Esophagus squamous epithelium (tissue), 5 donors: ENCODE results near the gene PHOX2B. TPM values are rescaled to one million over a fixed set of nuclear protein-coding genes. Genes with fewer than 3 reads are reported as not detected.

ENCODE experiments used
- DNase-seq: peaks from one replicate; lab custom pipeline; 2025; lab: John Stamatoyannopoulos, UW
- H3K27ac ChIP-seq, 4 donors: fragments of 200-600 bp; sonication (generic); one replicate each; pipeline ENCODE4 v1.5.1; 2016 to 2019; ENCODE audit warnings: mild to moderate bottlenecking in 1 of 4
- H3K27me3 ChIP-seq, 4 donors: fragments of 200-600 bp; sonication (generic); 1 replicate in 3 of 4; 2 replicates in 1 of 4; pipeline versions ENCODE4 v1.5.1 to v1.6.0; 2017 to 2021; ENCODE audit warnings: antibody characterized with exemption in 1 of 4
- H3K36me3 ChIP-seq, 3 donors: fragments of 200-600 bp; sonication (generic); one replicate each; pipeline ENCODE4 v1.5.1; 2016 to 2019
- H3K4me1 ChIP-seq, 3 donors: fragments of 200-600 bp; sonication (generic); one replicate each; pipeline ENCODE4 v1.5.1; 2017 to 2019
- H3K4me3 ChIP-seq, 4 donors: fragments of 200-600 bp; sonication (generic); 1 replicate in 3 of 4; 2 replicates in 1 of 4; pipeline ENCODE4 v1.5.1; 2016 to 2019; ENCODE audit warnings: mild to moderate bottlenecking in 2 of 4, moderate library complexity in 1 of 4
- H3K9me3 ChIP-seq, 3 donors: fragments of 200-600 bp; sonication (generic); one replicate each; pipeline ENCODE4 v1.5.1; 2016 to 2019
- POLR2A ChIP-seq, 4 donors: fragments of 450-650 bp; IDR thresholded peaks; one replicate each; pipeline ENCODE4 v1.6.1; 2017; ENCODE audit warnings: antibody characterized with exemption in 4 of 4, mild to moderate bottlenecking in 4 of 4, moderate library complexity in 3 of 4
- WGBS, 2 donors: methylation state at CpG; one replicate each; pipeline ENCODE4 v1.1.5; 2018; 5-methylcytosine and 5-hydroxymethylcytosine counted together
- intact Hi-C: fragments of 100-400 bp; cut with DNase I; formaldehyde crosslinking; loops from one replicate; pipeline ENCODE4 v1.15.0; 2022
- total RNA-seq, 4 donors: library from RNA; depleted of rRNA; stranded (reverse); fragments of >200 nt; gene quantifications; one replicate each; pipeline ENCODE4 v1.1.0, GENCODE V29; 2016
- TF ChIP-seq, protein P1 (sequence below), 6 experiments: fragments of 450-650 bp in 4 of 6; fragments of 200-600 bp in 2 of 6; sonication (generic) in 2 of 6; IDR thresholded peaks; one replicate each; pipeline ENCODE4 v1.5.1; 2016 to 2019; ENCODE audit warnings: antibody characterized with exemption in 6 of 6, mild to moderate bottlenecking in 4 of 6, moderate library complexity in 4 of 6
- donor health status: DM: yes; HTN: yes; CAD: no.

PHOX2B gene
- total RNA-seq, 4 donors from 2014 or later: not detected

- Histone ChIP-seq H3K4me1 (peaks cover 0 to 38% (median 4%) of the 10 kb centered on the region in 3 donors), H3K9me3 (peaks cover 0 to 5% (median 0%) of the 10 kb centered on the region in 3 donors), H3K27ac (no peak overlapping the region), H3K36me3 (no peaks in the 10 kb centered on the region), H3K27me3 (peaks cover 23 to 100% (median 51%) of the 10 kb centered on the region in 4 donors), H3K4me3 (no peak overlapping the region)
- TF ChIP-seq POLR2A (IDR thresholded peaks at IDR 0.05): no peak
- TF ChIP-seq, protein P1, sequence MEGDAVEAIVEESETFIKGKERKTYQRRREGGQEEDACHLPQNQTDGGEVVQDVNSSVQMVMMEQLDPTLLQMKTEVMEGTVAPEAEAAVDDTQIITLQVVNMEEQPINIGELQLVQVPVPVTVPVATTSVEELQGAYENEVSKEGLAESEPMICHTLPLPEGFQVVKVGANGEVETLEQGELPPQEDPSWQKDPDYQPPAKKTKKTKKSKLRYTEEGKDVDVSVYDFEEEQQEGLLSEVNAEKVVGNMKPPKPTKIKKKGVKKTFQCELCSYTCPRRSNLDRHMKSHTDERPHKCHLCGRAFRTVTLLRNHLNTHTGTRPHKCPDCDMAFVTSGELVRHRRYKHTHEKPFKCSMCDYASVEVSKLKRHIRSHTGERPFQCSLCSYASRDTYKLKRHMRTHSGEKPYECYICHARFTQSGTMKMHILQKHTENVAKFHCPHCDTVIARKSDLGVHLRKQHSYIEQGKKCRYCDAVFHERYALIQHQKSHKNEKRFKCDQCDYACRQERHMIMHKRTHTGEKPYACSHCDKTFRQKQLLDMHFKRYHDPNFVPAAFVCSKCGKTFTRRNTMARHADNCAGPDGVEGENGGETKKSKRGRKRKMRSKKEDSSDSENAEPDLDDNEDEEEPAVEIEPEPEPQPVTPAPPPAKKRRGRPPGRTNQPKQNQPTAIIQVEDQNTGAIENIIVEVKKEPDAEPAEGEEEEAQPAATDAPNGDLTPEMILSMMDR (IDR thresholded peaks at IDR 0.05): no peak
- DNase-seq: no peak
- intact Hi-C loops: no loop called here
- WGBS, 2 donors: 13 to 19% methylated on average over 12 of the region's 12 CpGs
Measured at GRCh38 chr4:41749631-41750039, 1.1 kb upstream of the PHOX2B start.

DNA sequence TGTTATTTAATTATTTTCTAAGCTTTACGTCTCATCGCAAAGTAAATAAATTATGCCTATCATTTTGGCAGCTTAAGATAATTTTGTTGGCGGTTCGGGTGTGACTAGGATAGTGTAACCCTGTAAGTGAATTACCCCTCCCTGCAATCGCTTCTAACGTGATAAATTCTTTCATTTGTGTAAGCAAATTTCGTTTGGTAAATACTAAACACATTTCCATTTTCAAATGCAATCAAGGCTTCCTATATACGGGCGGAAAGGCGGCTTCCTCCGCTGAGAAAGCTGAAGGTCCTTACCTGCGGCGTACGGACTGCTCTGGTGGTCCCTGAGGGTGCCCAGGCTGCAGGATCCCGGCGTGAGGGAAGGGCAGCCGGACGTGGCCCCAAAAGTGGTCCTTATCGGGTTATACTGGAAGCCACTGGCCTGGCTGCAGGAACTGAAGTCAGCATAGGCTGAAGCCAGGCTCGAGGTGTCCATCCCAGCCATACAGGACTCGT, 403 bp downstream of the PHOX2B start:
- peaks cover 0 to 5% (median 0%) of the 10 kb centered on the region in 3 donors for H3K9me3 ChIP-seq
- no peaks in the 10 kb centered on the region for H3K36me3 ChIP-seq
- H3K4me1 ChIP-seq: peaks cover 0 to 40% (median 4%) of the 10 kb centered on the region in 3 donors
- peaks cover 23 to 100% (median 50%) of the 10 kb centered on the region in 4 donors for H3K27me3 ChIP-seq
- intact Hi-C loops: no loop called here
- TF ChIP-seq, protein P1 (IDR thresholded peaks at IDR 0.05): no peak
- TF ChIP-seq POLR2A (IDR thresholded peaks at IDR 0.05): no peak
- DNase-seq: no peak
- H3K4me3 ChIP-seq: no peak overlapping the region
- no peak overlapping the region for H3K27ac ChIP-seq
- WGBS, 2 donors: 11 to 14% methylated on average over 14 to 19 of the region's 21 CpGs

GRCh38 chr4:41747230-41748055, 1.1 kb downstream of the PHOX2B start:
- no peak for TF ChIP-seq POLR2A (IDR thresholded peaks at IDR 0.05)
- 8 to 9% methylated on average over 23 to 29 of the region's 49 CpGs for WGBS, 2 donors
- no peak overlapping the region for H3K4me3 ChIP-seq
- intact Hi-C loops: no loop called here
- peaks cover 23 to 100% (median 46%) of the 10 kb centered on the region in 4 donors for H3K27me3 ChIP-seq
- DNase-seq: no peak
- no peaks in the 10 kb centered on the region for H3K36me3 ChIP-seq
- peaks cover 0 to 5% (median 0%) of the 10 kb centered on the region in 3 donors for H3K9me3 ChIP-seq
- no peak overlapping the region for H3K27ac ChIP-seq
- peaks cover 0 to 40% (median 4%) of the 10 kb centered on the region in 3 donors for H3K4me1 ChIP-seq

DNA sequence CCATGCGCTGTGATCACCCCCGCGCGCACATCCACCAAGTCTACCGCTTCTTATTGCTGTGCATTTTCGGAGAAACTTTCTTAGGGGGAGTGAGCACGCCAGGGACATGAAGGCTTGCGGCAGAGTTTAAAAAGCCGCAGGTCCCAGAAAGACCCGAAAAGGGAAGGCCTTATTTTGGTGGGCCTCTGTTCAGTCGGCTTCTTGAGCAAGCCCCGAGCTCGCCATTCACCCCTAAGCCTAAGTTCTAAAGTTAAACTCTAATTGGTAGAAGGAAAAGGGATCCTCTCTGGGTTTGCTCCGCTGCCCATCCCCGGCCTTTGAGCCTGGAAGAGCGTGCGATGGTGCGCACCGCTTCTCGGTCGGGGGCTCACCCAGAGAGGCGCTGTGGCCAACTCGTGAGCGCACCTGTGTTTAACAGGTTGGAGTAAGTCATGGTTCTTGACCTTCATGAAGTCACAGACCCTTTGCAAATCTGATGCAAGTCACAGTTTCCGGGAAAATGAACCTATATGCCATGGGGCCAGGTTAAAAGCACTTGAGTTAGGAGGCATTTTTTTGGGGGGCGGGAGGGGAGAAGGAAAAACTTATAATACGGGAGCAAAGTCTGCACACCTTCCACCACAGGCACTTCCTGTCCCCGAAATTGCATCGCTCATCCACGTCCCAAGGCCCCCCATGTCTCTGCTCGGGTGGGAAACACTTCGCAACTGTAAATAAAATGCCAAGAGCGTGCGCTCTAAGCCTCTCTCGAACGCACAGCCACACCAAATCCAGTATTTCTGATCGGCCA, 1.9 kb downstream of the PHOX2B start:
- Histone ChIP-seq H3K9me3 (peaks cover 0 to 5% (median 0%) of the 10 kb centered on the region in 3 donors), H3K4me3 (no peak overlapping the region), H3K4me1 (peaks cover 0 to 38% (median 3%) of the 10 kb centered on the region in 3 donors), H3K27ac (no peak overlapping the region), H3K36me3 (no peaks in the 10 kb centered on the region), H3K27me3 (peaks cover 23 to 100% (median 43%) of the 10 kb centered on the region in 4 donors)
- WGBS, 2 donors: 16 to 19% methylated on average over 15 to 29 of the region's 37 CpGs
- no peak for TF ChIP-seq POLR2A (IDR thresholded peaks at IDR 0.05)
- TF ChIP-seq, protein P1 (IDR thresholded peaks at IDR 0.05): no peak
- DNase-seq: no peak
- intact Hi-C loops: no loop called here

GRCh38 chr4:41746025-41746439, 2.5 kb downstream of the PHOX2B start:
- Histone ChIP-seq H3K4me3 (no peak overlapping the region), H3K27ac (no peak overlapping the region), H3K27me3 (peaks cover 23 to 100% (median 37%) of the 10 kb centered on the region in 4 donors), H3K4me1 (peaks cover 0 to 32% (median 0%) of the 10 kb centered on the region in 3 donors), H3K9me3 (peaks cover 0 to 5% (median 0%) of the 10 kb centered on the region in 3 donors), H3K36me3 (no peaks in the 10 kb centered on the region)
- WGBS, 2 donors: 0 to 4% methylated on average over 2 to 11 of the region's 36 CpGs
- intact Hi-C loops: no loop called here
- TF ChIP-seq, protein P1 (IDR thresholded peaks at IDR 0.05): no peak
- no peak for TF ChIP-seq POLR2A (IDR thresholded peaks at IDR 0.05)
- no peak for DNase-seq
